H9 (cell line): ENCODE measurements around the gene LRP1B. TPM values are rescaled to one million over a fixed set of nuclear protein-coding genes. Genes with fewer than 3 reads are reported as not detected.

Experiments used
- DNase-seq: peaks from one replicate; pipeline ENCODE4 v3.0.0-alpha.2; 2017
- H2AFZ ChIP-seq: one replicate; pipeline ENCODE4 v1.6.1; 2013; ENCODE audit warnings: mild to moderate bottlenecking, low read length, control low read depth, moderate library complexity
- H2AK5ac ChIP-seq: 2 replicates; pipeline ENCODE4 v1.6.1; 2013; ENCODE audit warnings: low read length, control low read depth, mixed read lengths; ENCODE audit not compliant: insufficient read length
- H2BK120ac ChIP-seq: one replicate; pipeline ENCODE4 v1.6.1; 2013; ENCODE audit warnings: low read depth, mild to moderate bottlenecking, low read length, control low read depth, inconsistent platforms; ENCODE audit not compliant: poor library complexity, severe bottlenecking
- H2BK12ac ChIP-seq: 2 replicates; pipeline ENCODE4 v1.6.1; 2013; ENCODE audit warnings: low read length, control low read depth, mixed read lengths, low read depth; ENCODE audit not compliant: insufficient read length
- H2BK15ac ChIP-seq: 2 replicates; pipeline ENCODE4 v1.6.1; 2013; ENCODE audit warnings: low read depth, low read length, control low read depth
- H2BK20ac ChIP-seq: one replicate; pipeline ENCODE4 v1.6.1; 2013; ENCODE audit warnings: low read depth, mild to moderate bottlenecking, low read length, control low read depth, inconsistent platforms; ENCODE audit not compliant: poor library complexity, severe bottlenecking
- H2BK5ac ChIP-seq: 2 replicates; pipeline ENCODE4 v1.6.1; 2013; ENCODE audit warnings: low read length, control low read depth, mixed read lengths; ENCODE audit not compliant: insufficient read length
- H3K14ac ChIP-seq: 2 replicates; pipeline ENCODE4 v1.6.1; 2013; ENCODE audit warnings: low read length, control low read depth; ENCODE audit not compliant: insufficient read depth
- H3K18ac ChIP-seq: 2 replicates; pipeline ENCODE4 v1.6.1; 2013; ENCODE audit warnings: low read depth, mild to moderate bottlenecking, mixed read lengths, low read length, control low read depth; ENCODE audit not compliant: insufficient read length
- H3K23ac ChIP-seq: 2 replicates; pipeline ENCODE4 v1.6.1; 2013; ENCODE audit warnings: low read length, control low read depth, mixed read lengths, low read depth; ENCODE audit not compliant: insufficient read length
- H3K23me2 ChIP-seq: 2 replicates; pipeline ENCODE4 v1.6.1; 2013; ENCODE audit warnings: low read depth, mild to moderate bottlenecking, mixed read lengths, low read length, control low read depth; ENCODE audit not compliant: insufficient read length, poor library complexity, severe bottlenecking
- H3K27ac ChIP-seq: 2 replicates; pipeline ENCODE4 v1.5.1; 2013; ENCODE audit warnings: low read length, control low read depth, mixed read lengths, low read depth; ENCODE audit not compliant: insufficient read length
- H3K27me3 ChIP-seq: 2 replicates; pipeline ENCODE4 v1.6.1; 2013; ENCODE audit warnings: low read length, control low read depth, inconsistent platforms; ENCODE audit not compliant: insufficient read depth
- H3K4ac ChIP-seq: 2 replicates; pipeline ENCODE4 v1.6.1; 2013; ENCODE audit warnings: low read depth, mild to moderate bottlenecking, control low read depth, inconsistent platforms, low read length, moderate library complexity
- H3K4me1 ChIP-seq: 2 replicates; pipeline ENCODE4 v1.6.1; 2013; ENCODE audit warnings: low read length, control low read depth, inconsistent platforms; ENCODE audit not compliant: insufficient read depth
- H3K4me2 ChIP-seq: 2 replicates; pipeline ENCODE4 v1.6.1; 2013; ENCODE audit warnings: low read length, control low read depth, mixed read lengths; ENCODE audit not compliant: insufficient read length, insufficient read depth
- H3K56ac ChIP-seq: 2 replicates; pipeline ENCODE4 v1.6.1; 2013; ENCODE audit warnings: low read depth, mild to moderate bottlenecking, mixed read lengths, low read length, control low read depth; ENCODE audit not compliant: insufficient read length
- H3K79me1 ChIP-seq: 2 replicates; pipeline ENCODE4 v1.6.1; 2013; ENCODE audit warnings: low read depth, mild to moderate bottlenecking, moderate library complexity, low read length, control low read depth, inconsistent platforms; ENCODE audit not compliant: insufficient read depth, poor library complexity, severe bottlenecking
- H3K79me2 ChIP-seq: 2 replicates; pipeline ENCODE4 v1.6.1; 2013; ENCODE audit warnings: low read length, control low read depth, inconsistent platforms; ENCODE audit not compliant: insufficient read depth
- H3K9ac ChIP-seq: 2 replicates; pipeline ENCODE4 v1.6.1; 2013; ENCODE audit warnings: low read length, control low read depth, mixed read lengths; ENCODE audit not compliant: insufficient read length; ENCODE audit errors: extremely low read depth
- H3K9me3 ChIP-seq: one replicate; pipeline ENCODE4 v1.6.1; 2013; ENCODE audit warnings: low read depth, low read length, inconsistent platforms; ENCODE audit not compliant: control insufficient read depth
- H3T11ph ChIP-seq: one replicate; pipeline ENCODE4 v1.6.1; 2013; ENCODE audit warnings: mild to moderate bottlenecking, low read length, control low read depth, inconsistent platforms
- H4K20me1 ChIP-seq: one replicate; pipeline ENCODE4 v1.6.1; 2013; ENCODE audit not compliant: control insufficient read depth, insufficient read length, insufficient read depth
- H4K5ac ChIP-seq: 2 replicates; pipeline ENCODE4 v1.6.1; 2013; ENCODE audit warnings: low read depth, mild to moderate bottlenecking, mixed read lengths, low read length, control low read depth; ENCODE audit not compliant: insufficient read length
- H4K8ac ChIP-seq: replicated peaks from 2 replicates; pipeline ENCODE4 v1.6.1; 2013; ENCODE audit warnings: low read length, control low read depth, mixed read lengths, low read depth; ENCODE audit not compliant: insufficient read length
- H4K91ac ChIP-seq: 2 replicates; pipeline ENCODE4 v1.6.1; 2013; ENCODE audit warnings: low read depth, mild to moderate bottlenecking, moderate library complexity, mixed read lengths, low read length, control low read depth; ENCODE audit not compliant: insufficient read length
- H3K27ac Mint-ChIP-seq, 3 experiments: 2 replicates in 2 of 3; 3 replicates in 1 of 3; pipeline ENCODE4 v1.8.0; 2020 to 2021; ENCODE audit warnings: mixed read lengths in 3 of 3, mild to moderate bottlenecking in 1 of 3, moderate library complexity in 1 of 3
- H3K27me3 Mint-ChIP-seq: 2 replicates; pipeline ENCODE4 v1.8.0; 2021; ENCODE audit warnings: low read depth, mild to moderate bottlenecking, moderate library complexity, mixed read lengths
- H3K36me3 Mint-ChIP-seq, 3 experiments: 2 replicates in 2 of 3; 3 replicates in 1 of 3; pipeline ENCODE4 v1.8.0; 2020 to 2021; ENCODE audit warnings: low read depth in 3 of 3, mixed read lengths in 3 of 3; ENCODE audit not compliant: insufficient read depth in 1 of 3
- H3K4me1 Mint-ChIP-seq, 2 experiments: 2 replicates each; pipeline ENCODE4 v1.8.0; 2020; ENCODE audit warnings: mixed read lengths in 2 of 2
- H3K4me3 Mint-ChIP-seq, 2 experiments: 2 replicates in 1 of 2; 3 replicates in 1 of 2; pipeline ENCODE4 v1.8.0; 2020 to 2021; ENCODE audit warnings: mild to moderate bottlenecking in 2 of 2, mixed read lengths in 2 of 2, moderate library complexity in 1 of 2
- H3K9me3 Mint-ChIP-seq, 2 experiments: 2 replicates in 1 of 2; 3 replicates in 1 of 2; pipeline ENCODE4 v1.8.0; 2020; ENCODE audit warnings: mild to moderate bottlenecking in 2 of 2, mixed read lengths in 2 of 2, moderate library complexity in 1 of 2
- CTCF ChIP-seq: fragments of 200-600 bp; sonication (generic); conservative IDR thresholded peaks from 3 replicates; pipeline ENCODE4 v1.8.0; 2021; ENCODE audit warnings: antibody characterized with exemption, mild to moderate bottlenecking
- WGBS: extraction: QIAGEN DNeasy Blood & Tissue Kit; methylation state at CpG from one replicate; pipeline ENCODE4 v1.1.7; 2013; ENCODE audit warnings: missing lambda C conversion rate, low lambda C conversion rate, mixed read lengths; ENCODE audit not compliant: insufficient read length; ENCODE audit errors: extremely low coverage; 5-methylcytosine and 5-hydroxymethylcytosine counted together
- total RNA-seq: library from RNA; stranded (reverse); gene quantifications from 2 replicates; pipeline ENCODE4 v1.2.1, GENCODE V29; 2021

Gene LRP1B
- total RNA-seq, 1 experiment from 2014 or later, result not detected

GRCh38 chr2:140262908-140263307, 1867.9 kb downstream of the LRP1B start:
- H3K4ac ChIP-seq, result no peak overlapping the region
- H3K27ac ChIP-seq, result no peak overlapping the region
- H3K9me3 ChIP-seq, result no peaks in the 10 kb centered on the region
- no peak overlapping the region for H3K23ac ChIP-seq
- H2BK120ac ChIP-seq, result no peak overlapping the region
- no peaks in the 10 kb centered on the region; the same call in 1 of the 2 replicates for H3K27me3 Mint-ChIP-seq
- WGBS, result no CpG with 5 or more reads among the region's 6 CpGs
- no peaks in the 10 kb centered on the region for H3K23me2 ChIP-seq
- no peaks in the 10 kb centered on the region for H3K79me1 ChIP-seq
- no peak overlapping the region for H3K27ac Mint-ChIP-seq
- H2BK20ac ChIP-seq, result no peak overlapping the region
- H2AFZ ChIP-seq, result no peak overlapping the region
- no peak overlapping the region for H2AK5ac ChIP-seq
- DNase-seq, result no peak
- no peak overlapping the region for H2BK5ac ChIP-seq
- no peaks in the 10 kb centered on the region for H3K9me3 Mint-ChIP-seq
- H3K14ac ChIP-seq, result no peak overlapping the region
- no peak overlapping the region for H3K4me3 Mint-ChIP-seq
- no peak overlapping the region for H4K5ac ChIP-seq
- TF ChIP-seq CTCF, result no peak
- H4K91ac ChIP-seq, result no peak overlapping the region
- H3T11ph ChIP-seq, result no peak overlapping the region
- H3K4me1 ChIP-seq, result no peaks in the 10 kb centered on the region
- H4K20me1 ChIP-seq, result no peaks in the 10 kb centered on the region
- H2BK15ac ChIP-seq, result no peak overlapping the region
- H4K8ac ChIP-seq, result no peak overlapping the region
- no peak overlapping the region for H3K56ac ChIP-seq
- H3K4me2 ChIP-seq, result no peak overlapping the region
- no peaks in the 10 kb centered on the region for H3K27me3 ChIP-seq
- H3K18ac ChIP-seq, result no peak overlapping the region
- H3K9ac ChIP-seq, result no peak overlapping the region
- no peak overlapping the region for H2BK12ac ChIP-seq
- no peaks in the 10 kb centered on the region for H3K36me3 Mint-ChIP-seq
- H3K79me2 ChIP-seq, result no peaks in the 10 kb centered on the region
- H3K4me1 Mint-ChIP-seq, result no peaks in the 10 kb centered on the region
